ENCODE data around the gene AIFM3.
"Not testable (repeated sequence)": the region's sequence is repeated elsewhere in the genome, so short reads cannot be mapped to it uniquely, and the experiment has no call there.

Gene AIFM3

GRCh38 chr22:20927940-20928572 is 39.0 kb upstream of the AIFM3 start:
- TF ChIP-seq CTCF (IDR thresholded peaks at IDR 0.05; ENCODE audit: low read depth, low read length, missing control alignments): no peak

GRCh38 chr22:20928573-20928967 is 38.5 kb upstream of the AIFM3 start:
- H3K4me3 ChIP-seq (replicated peaks; ENCODE audit: low read depth, low read length): no peak overlapping the region
- DNase-seq (ENCODE audit: extremely low read depth, low read depth): no peak
- no peak for TF ChIP-seq CTCF (IDR thresholded peaks at IDR 0.05; ENCODE audit: low read depth, low read length, missing control alignments)

More at GRCh38 chr22:20927940-20928572, 39.0 kb upstream of the AIFM3 start:
- H3K4me3 ChIP-seq (replicated peaks; ENCODE audit: low read depth, low read length): no peak overlapping the region
- no peak for DNase-seq (ENCODE audit: extremely low read depth, low read depth)

- no peak for DNase-seq (ENCODE audit: extremely low read depth, low read depth)
- no peak for TF ChIP-seq CTCF (IDR thresholded peaks at IDR 0.05; ENCODE audit: low read depth, low read length, missing control alignments)
- H3K4me3 ChIP-seq (replicated peaks; ENCODE audit: low read depth, low read length): no peak overlapping the region
Observed at GRCh38 chr22:20930004-20930403, 37.1 kb upstream of the AIFM3 start.

- not testable (repeated sequence) for DNase-seq (ENCODE audit: extremely low read depth, low read depth); H3K4me3 ChIP-seq (replicated peaks; ENCODE audit: low read depth, low read length)
Observed at GRCh38 chr22:20930435-20930834, 36.6 kb upstream of the AIFM3 start.

GRCh38 chr22:20931126-20931654 is 35.9 kb upstream of the AIFM3 start:
- no peak for DNase-seq (ENCODE audit: extremely low read depth, low read depth)
- no peak for TF ChIP-seq CTCF (IDR thresholded peaks at IDR 0.05; ENCODE audit: low read depth, low read length, missing control alignments)
- no peak overlapping the region for H3K4me3 ChIP-seq (replicated peaks; ENCODE audit: low read depth, low read length)

GRCh38 chr22:20933910-20934309 is 33.1 kb upstream of the AIFM3 start:
- no peak overlapping the region for H3K4me3 ChIP-seq (replicated peaks; ENCODE audit: low read depth, low read length)
- TF ChIP-seq CTCF (IDR thresholded peaks at IDR 0.05; ENCODE audit: low read depth, low read length, missing control alignments): no peak
- no peak for DNase-seq (ENCODE audit: extremely low read depth, low read depth)

- not testable (repeated sequence) for H3K4me3 ChIP-seq (replicated peaks; ENCODE audit: low read depth, low read length); DNase-seq (ENCODE audit: extremely low read depth, low read depth)
Observed at GRCh38 chr22:20935049-20935448, 32.0 kb upstream of the AIFM3 start.

- not testable (repeated sequence) for DNase-seq (ENCODE audit: extremely low read depth, low read depth); H3K4me3 ChIP-seq (replicated peaks; ENCODE audit: low read depth, low read length)
Observed at GRCh38 chr22:20935780-20936539, 31.1 kb upstream of the AIFM3 start.
